Subcutaneous adipose tissue (tissue), 4 donors: ENCODE results near the gene CTCF. TPM values are rescaled to one million over a fixed set of nuclear protein-coding genes. Genes with fewer than 3 reads are reported as not detected.

Experiments
- total RNA-seq, 4 donors: library from RNA; depleted of rRNA; stranded (reverse); fragments of >200 nt; gene quantifications; one replicate each; pipeline ENCODE4 v1.1.0, GENCODE V29; 2016
- TF ChIP-seq, protein P1 (sequence below): fragments of 450-650 bp; IDR thresholded peaks from one replicate; pipeline ENCODE4 v1.5.1; 2016; ENCODE audit warnings: low read depth, mild to moderate bottlenecking, control low read depth, antibody characterized with exemption, moderate library complexity

The CTCF gene
- total RNA-seq, 4 donors from 2014 or later = 22.9 to 43.7 (median 29.3) TPM

DNA sequence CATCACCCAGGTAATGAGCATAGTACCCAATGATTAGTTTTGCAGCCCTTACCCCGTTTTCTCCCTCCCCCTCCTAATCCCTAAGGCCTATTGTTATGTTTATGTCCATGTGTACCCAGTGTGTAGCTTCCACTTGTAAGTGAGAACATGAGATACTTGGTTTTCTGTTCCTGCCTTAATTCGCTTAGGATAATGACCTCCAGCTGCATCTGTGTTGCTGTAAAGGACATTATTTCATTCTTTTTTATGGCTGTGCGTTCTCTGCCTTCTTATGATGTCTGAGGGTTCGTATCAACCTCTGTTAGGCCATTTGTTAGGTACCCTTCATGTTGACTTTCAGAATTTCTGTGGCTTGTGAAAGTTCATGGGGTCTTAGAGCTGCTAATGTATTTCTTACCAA is 31.0 kb downstream of the CTCF start:
- TF ChIP-seq, protein P1, sequence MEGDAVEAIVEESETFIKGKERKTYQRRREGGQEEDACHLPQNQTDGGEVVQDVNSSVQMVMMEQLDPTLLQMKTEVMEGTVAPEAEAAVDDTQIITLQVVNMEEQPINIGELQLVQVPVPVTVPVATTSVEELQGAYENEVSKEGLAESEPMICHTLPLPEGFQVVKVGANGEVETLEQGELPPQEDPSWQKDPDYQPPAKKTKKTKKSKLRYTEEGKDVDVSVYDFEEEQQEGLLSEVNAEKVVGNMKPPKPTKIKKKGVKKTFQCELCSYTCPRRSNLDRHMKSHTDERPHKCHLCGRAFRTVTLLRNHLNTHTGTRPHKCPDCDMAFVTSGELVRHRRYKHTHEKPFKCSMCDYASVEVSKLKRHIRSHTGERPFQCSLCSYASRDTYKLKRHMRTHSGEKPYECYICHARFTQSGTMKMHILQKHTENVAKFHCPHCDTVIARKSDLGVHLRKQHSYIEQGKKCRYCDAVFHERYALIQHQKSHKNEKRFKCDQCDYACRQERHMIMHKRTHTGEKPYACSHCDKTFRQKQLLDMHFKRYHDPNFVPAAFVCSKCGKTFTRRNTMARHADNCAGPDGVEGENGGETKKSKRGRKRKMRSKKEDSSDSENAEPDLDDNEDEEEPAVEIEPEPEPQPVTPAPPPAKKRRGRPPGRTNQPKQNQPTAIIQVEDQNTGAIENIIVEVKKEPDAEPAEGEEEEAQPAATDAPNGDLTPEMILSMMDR = no peak

DNA sequence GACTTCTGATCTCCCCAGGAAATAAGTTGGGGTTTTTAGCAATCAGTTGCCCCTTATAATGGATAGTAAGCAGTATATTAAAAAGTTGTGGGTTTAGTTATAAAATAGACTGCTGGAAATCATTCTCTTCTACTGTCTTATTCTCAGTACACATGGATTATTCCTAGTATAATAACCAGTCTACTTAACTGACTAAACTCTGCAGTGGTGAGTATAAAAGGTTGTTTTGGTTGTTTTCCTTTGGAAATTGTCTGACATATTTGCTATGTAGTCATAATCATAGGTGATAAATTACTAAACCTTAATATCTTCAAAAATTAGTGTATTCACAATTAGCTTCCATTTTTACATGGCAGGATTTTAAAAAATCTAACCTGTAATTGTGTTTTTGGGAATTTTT is 31.4 kb downstream of the CTCF start:
- TF ChIP-seq, protein P1 = no peak

DNA sequence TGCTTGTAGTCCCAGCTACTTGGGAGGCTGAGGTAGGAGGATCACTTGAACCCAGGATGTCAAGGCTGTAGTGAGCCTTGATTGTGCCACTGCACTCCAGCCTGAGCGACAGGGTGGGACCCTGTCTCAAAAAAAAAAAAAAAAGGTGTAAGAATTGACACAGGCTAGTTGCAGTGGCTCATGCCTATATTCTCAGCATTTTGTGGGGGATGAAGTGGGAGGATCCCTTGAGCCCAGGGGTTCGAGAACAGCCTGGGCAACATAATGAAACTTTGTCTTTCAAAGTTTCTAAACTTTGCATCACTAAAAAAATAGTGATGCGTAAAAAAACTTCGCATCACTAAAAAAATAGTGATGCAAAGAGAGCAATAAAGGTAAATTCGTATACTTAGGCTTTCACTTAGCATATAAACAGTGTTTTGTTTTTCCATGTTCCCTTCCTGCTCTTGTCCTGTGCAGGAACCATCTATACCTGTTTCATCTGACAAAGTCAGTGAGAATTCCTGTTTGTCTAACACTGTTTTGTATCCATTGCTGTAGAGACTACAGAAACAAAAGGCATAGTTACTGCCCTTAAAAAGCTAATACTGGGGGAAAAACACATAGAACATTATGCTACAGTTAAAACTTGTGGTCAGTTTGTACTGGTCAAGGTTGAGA is 32.1 kb downstream of the CTCF start:
- TF ChIP-seq, protein P1 = no peak

DNA sequence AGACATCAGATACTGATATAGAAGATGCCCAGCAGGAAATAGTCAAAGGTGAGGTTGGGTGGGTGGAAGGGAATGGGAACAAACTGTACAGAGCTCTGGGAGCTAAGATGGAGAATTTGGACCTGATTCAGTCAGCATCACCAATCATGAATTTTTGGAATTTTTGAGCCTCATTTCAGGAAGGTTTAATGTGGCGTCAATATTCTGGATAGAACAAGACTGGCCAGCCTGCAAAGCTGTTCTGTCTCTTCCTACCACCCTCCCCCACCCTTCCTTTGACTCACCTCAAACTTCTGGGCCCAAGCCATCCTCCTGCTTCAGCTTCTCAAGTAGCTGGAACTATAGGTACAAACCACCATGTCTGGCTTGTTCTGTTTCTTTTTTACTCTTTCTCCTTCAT is 32.6 kb downstream of the CTCF start:
- TF ChIP-seq, protein P1 = no peak

DNA sequence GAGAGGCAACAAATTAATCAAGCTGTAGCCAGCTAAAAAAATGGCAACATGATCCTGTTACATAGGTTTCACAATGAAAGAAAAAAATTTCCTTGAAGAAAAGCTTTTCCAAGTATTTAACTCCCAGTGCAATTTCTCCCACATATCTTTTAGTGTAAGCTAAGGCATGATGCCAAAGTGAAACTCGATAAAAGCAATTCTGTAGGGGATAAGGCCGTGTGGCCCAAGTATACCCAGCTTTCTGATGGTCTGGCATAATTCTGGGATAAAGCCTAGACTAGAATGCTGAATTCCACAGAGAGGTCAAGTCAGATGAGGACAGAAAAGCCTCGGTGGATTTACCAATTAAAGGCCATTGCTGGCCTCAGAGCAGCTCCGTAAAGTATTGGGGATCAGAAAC is 36.2 kb downstream of the CTCF start:
- TF ChIP-seq, protein P1 = no peak

DNA sequence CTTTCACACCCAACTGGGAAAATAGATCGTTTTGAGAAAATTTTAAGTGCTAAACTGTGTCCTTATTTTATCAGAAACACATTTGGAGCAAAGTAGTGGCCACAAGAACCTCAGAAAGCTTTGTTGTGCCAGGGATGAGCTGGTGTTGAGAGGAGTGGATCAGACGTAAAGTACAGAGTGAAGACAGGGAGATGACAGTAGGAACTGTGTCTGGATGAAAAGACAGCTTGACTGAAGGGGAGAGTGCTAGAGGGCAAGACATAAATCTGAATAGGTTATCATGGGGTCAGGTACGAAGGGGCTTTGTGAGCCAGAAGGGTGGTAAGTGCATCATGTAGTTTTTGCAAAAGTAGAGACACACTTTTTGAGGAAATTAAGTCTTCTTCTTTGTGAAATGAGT is 43.3 kb downstream of the CTCF start:
- TF ChIP-seq, protein P1 = no peak

DNA sequence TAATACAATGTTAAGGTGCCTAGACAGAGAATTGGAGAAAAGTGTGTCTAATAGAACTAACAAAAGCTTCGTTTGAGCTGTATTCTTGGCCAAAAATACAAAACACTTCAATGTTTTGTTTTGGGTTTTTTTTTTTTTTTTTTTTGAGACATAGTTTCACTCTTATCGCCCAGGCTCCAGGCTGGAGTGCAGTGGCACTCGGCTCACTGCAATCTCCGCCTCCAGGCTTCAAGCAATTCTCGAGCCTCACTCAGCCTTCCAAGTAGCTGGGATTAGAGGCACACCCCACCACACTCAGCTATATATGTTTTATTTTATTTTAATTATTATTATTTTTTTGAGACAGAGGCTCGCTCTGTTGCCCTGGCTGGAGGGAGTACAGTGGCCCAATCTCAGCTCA is 44.3 kb downstream of the CTCF start:
- TF ChIP-seq, protein P1 = no peak
